Raji (cell line): ENCODE measurements around the gene PARD3B.

Source experiments
- POLR2A ChIP-seq: IDR thresholded peaks from 2 replicates; pipeline ENCODE4 v1.6.1; 2011; ENCODE audit warnings: low read depth, low read length, control low read depth; ENCODE audit not compliant: insufficient read depth

PARD3B gene

GRCh38 chr2:205073433-205074020 lies 528.3 kb downstream of the PARD3B start:
- TF ChIP-seq POLR2A = no peak

- no peak for TF ChIP-seq POLR2A
These were observed 531.1 kb downstream of the PARD3B start for GRCh38 chr2:205076405-205076804.

GRCh38 chr2:205077159-205077558 lies 531.9 kb downstream of the PARD3B start:
- TF ChIP-seq POLR2A = no peak

- TF ChIP-seq POLR2A = no peak
These were observed 533.5 kb downstream of the PARD3B start for GRCh38 chr2:205078762-205079161.

- TF ChIP-seq POLR2A = no peak
These were observed 533.9 kb downstream of the PARD3B start for GRCh38 chr2:205079173-205079572.

GRCh38 chr2:205086662-205087061 lies 541.4 kb downstream of the PARD3B start:
- TF ChIP-seq POLR2A = no peak

- TF ChIP-seq POLR2A = no peak
These were observed 542.6 kb downstream of the PARD3B start for GRCh38 chr2:205087862-205088261.

- TF ChIP-seq POLR2A = no peak
These were observed 544.7 kb downstream of the PARD3B start for GRCh38 chr2:205089958-205090357.

GRCh38 chr2:205091411-205091810 lies 546.1 kb downstream of the PARD3B start:
- TF ChIP-seq POLR2A = no peak

- TF ChIP-seq POLR2A = no peak
These were observed 548.8 kb downstream of the PARD3B start for GRCh38 chr2:205094031-205094430.

- TF ChIP-seq POLR2A = no peak
These were observed 558.4 kb downstream of the PARD3B start for GRCh38 chr2:205103699-205104098.

- TF ChIP-seq POLR2A = no peak
These were observed 562.5 kb downstream of the PARD3B start for GRCh38 chr2:205107810-205108209.

GRCh38 chr2:205115511-205115910 lies 570.2 kb downstream of the PARD3B start:
- no peak for TF ChIP-seq POLR2A

GRCh38 chr2:205117125-205117524 lies 571.9 kb downstream of the PARD3B start:
- no peak for TF ChIP-seq POLR2A

GRCh38 chr2:205119136-205119535 lies 573.9 kb downstream of the PARD3B start:
- no peak for TF ChIP-seq POLR2A

GRCh38 chr2:205128726-205129125 lies 583.5 kb downstream of the PARD3B start:
- no peak for TF ChIP-seq POLR2A

- no peak for TF ChIP-seq POLR2A
These were observed 584.3 kb downstream of the PARD3B start for GRCh38 chr2:205129531-205129930.
